MCF 10A (cell line): Measurements from ENCODE around the gene DNAJA3. TPM values are rescaled to one million over a fixed set of nuclear protein-coding genes. Genes with fewer than 3 reads are reported as not detected.

Experiments
- BruUV-seq: library from RNA; stranded (reverse); fragments of 400-500 nt; replicated peaks from 2 replicates; lab custom pipeline; 2021; lab: Mats Ljungman, UMichigan
- CTCF ChIA-PET: fragments of 300-600 bp; sonication (Branson Sonifier 250); formaldehyde crosslinking; extraction: SDS; loops from one replicate; lab custom pipeline; 2021; ENCODE audit warnings: antibody characterized with exemption, inconsistent platforms; lab: Yijun Ruan, JAX
- POLR2A ChIA-PET: fragments of 300-600, 350-650 bp; sonication (Branson Sonifier 250); formaldehyde crosslinking; extraction: SDS; loops from one replicate; lab custom pipeline; 2020; ENCODE audit warnings: antibody characterized with exemption, inconsistent platforms; lab: Yijun Ruan, JAX
- DNase-seq: peaks from one replicate; pipeline ENCODE4 v3.0.0-alpha.2; 2018; ENCODE audit not compliant: unreplicated experiment
- H3K27ac Mint-ChIP-seq: one replicate; pipeline ENCODE4 v1.8.0; 2022; ENCODE audit warnings: mild to moderate bottlenecking, low read depth, mixed read lengths; ENCODE audit not compliant: unreplicated experiment
- H3K27me3 Mint-ChIP-seq: one replicate; pipeline ENCODE4 v1.8.0; 2022; ENCODE audit warnings: mixed read lengths; ENCODE audit not compliant: insufficient read depth, unreplicated experiment
- H3K36me3 Mint-ChIP-seq: one replicate; pipeline ENCODE4 v1.8.0; 2022; ENCODE audit warnings: mild to moderate bottlenecking, moderate library complexity, mixed read lengths; ENCODE audit not compliant: insufficient read depth, unreplicated experiment
- H3K4me1 Mint-ChIP-seq: one replicate; pipeline ENCODE4 v1.8.0; 2022; ENCODE audit warnings: mixed read lengths; ENCODE audit not compliant: insufficient read depth, unreplicated experiment
- H3K4me3 Mint-ChIP-seq: one replicate; pipeline ENCODE4 v1.8.0; 2022; ENCODE audit warnings: mild to moderate bottlenecking, moderate library complexity, mixed read lengths; ENCODE audit not compliant: unreplicated experiment
- H3K9me3 Mint-ChIP-seq: one replicate; pipeline ENCODE4 v1.8.0; 2022; ENCODE audit warnings: mixed read lengths; ENCODE audit not compliant: unreplicated experiment
- CTCF ChIP-seq: fragments of 200-600 bp; IDR thresholded peaks from one replicate; pipeline ENCODE4 v1.8.0; 2022; ENCODE audit warnings: antibody characterized with exemption, mild to moderate bottlenecking; ENCODE audit not compliant: unreplicated experiment
- intact Hi-C: fragments of 100-400 bp; cut with micrococcal nuclease; formaldehyde crosslinking; loops from 2 replicates; pipeline ENCODE4 v1.14.1; 2022
- total RNA-seq: library from RNA; stranded (reverse); gene quantifications from 2 replicates; pipeline ENCODE4 v1.2.3, GENCODE V29; 2022

Gene DNAJA3
- total RNA-seq, 1 experiment from 2014 or later: 101 TPM

- POLR2A ChIA-PET: interaction anchor here (0.6 to 4.7 kb wide), 6 partner anchors 8 to 271 kb away, joined by 3 to 40 read pairs (median 3); partner anchors contain the start of genes ANKS3, DNAAF8, HMOX2 and NMRAL1
- CTCF ChIA-PET: interaction anchor here (0.6 to 1.0 kb wide), 3 partner anchors 14 to 377 kb away, joined by 3 to 5 read pairs (median 4); no protein-coding TSS in a partner anchor
These were observed 38.0 kb downstream of the DNAJA3 start for GRCh38 chr16:4463522-4464163.

GRCh38 chr16:4465977-4466779, 40.5 kb downstream of the DNAJA3 start:
- no peak for TF ChIP-seq CTCF
- POLR2A ChIA-PET: interaction anchor here (0.6 to 4.7 kb wide), 2 partner anchors 10 to 341 kb away, joined by 3 to 40 read pairs; partner anchors contain the start of genes HMOX2 and NMRAL1

More at GRCh38 chr16:4463522-4464163, 38.0 kb downstream of the DNAJA3 start:
- Mint-ChIP-seq H3K36me3 (peaks cover 66% of the 10 kb centered on the region), H3K4me1 (peaks cover 18% of the 10 kb centered on the region), H3K27ac (no peak overlapping the region), H3K27me3 (no peaks in the 10 kb centered on the region), H3K9me3 (no peaks in the 10 kb centered on the region), H3K4me3 (no peak overlapping the region)
- no TSS peak for BruUV-seq
- DNase-seq: peak; percentile 61
- intact Hi-C loops: no loop called here
- no peak for TF ChIP-seq CTCF

GRCh38 chr16:4467916-4468315, 42.2 kb downstream of the DNAJA3 start:
- POLR2A ChIA-PET: interaction anchor here (1.5 kb wide), 1 partner anchor 9 kb away, joined by 4 read pairs; no protein-coding TSS in a partner anchor
- BruUV-seq: no TSS peak
- no peaks in the 10 kb centered on the region for H3K27me3 Mint-ChIP-seq
- peaks cover 11% of the 10 kb centered on the region for H3K4me1 Mint-ChIP-seq
- CTCF ChIA-PET: interaction anchor here (0.7 kb wide), 1 partner anchor 41 kb away, joined by 3 read pairs; no protein-coding TSS in a partner anchor
- no peak for DNase-seq
- TF ChIP-seq CTCF: no peak
- no peaks in the 10 kb centered on the region for H3K9me3 Mint-ChIP-seq
- H3K36me3 Mint-ChIP-seq: peaks cover 56% of the 10 kb centered on the region
- H3K27ac Mint-ChIP-seq: no peak overlapping the region
- H3K4me3 Mint-ChIP-seq: no peak overlapping the region
- intact Hi-C loops: no loop called here

More at GRCh38 chr16:4465977-4466779, 40.5 kb downstream of the DNAJA3 start:
- intact Hi-C loops: no loop called here
- Mint-ChIP-seq H3K27ac (no peak overlapping the region), H3K36me3 (peaks cover 53% of the 10 kb centered on the region), H3K9me3 (no peaks in the 10 kb centered on the region), H3K27me3 (no peaks in the 10 kb centered on the region), H3K4me3 (no peak overlapping the region), H3K4me1 (peaks cover 11% of the 10 kb centered on the region)
- no TSS peak for BruUV-seq
- DNase-seq: no peak
- CTCF ChIA-PET: interaction anchor here (0.8 to 1.2 kb wide), 2 partner anchors 35 to 82 kb away, joined by 3 read pairs; no protein-coding TSS in a partner anchor

GRCh38 chr16:4468972-4469371, 43.3 kb downstream of the DNAJA3 start:
- Mint-ChIP-seq H3K4me1 (peaks cover 5% of the 10 kb centered on the region), H3K4me3 (no peak overlapping the region), H3K27ac (no peak overlapping the region), H3K36me3 (peaks cover 49% of the 10 kb centered on the region), H3K9me3 (no peaks in the 10 kb centered on the region), H3K27me3 (no peaks in the 10 kb centered on the region)
- intact Hi-C loops: no loop called here
- BruUV-seq: no TSS peak
- TF ChIP-seq CTCF: no peak
- ChIA-PET POLR2A (no interaction called here), CTCF (no interaction called here)
- no peak for DNase-seq
